Spleen (tissue), 7 donors: ENCODE results near the gene LMOD1.

Experiments used
- CTCF ChIP-seq, 11 experiments: fragments of 200-600 bp in 7 of 11; fragments of 450-650 bp in 4 of 11; sonication (generic) in 4 of 11; IDR thresholded peaks in 8 of 11; conservative IDR thresholded peaks in 3 of 11; 1 replicate in 7 of 11; 2 replicates in 4 of 11; pipeline versions ENCODE4 v1.4.0 to v1.8.0; 2016 to 2021; ENCODE audit warnings: antibody characterized with exemption in 11 of 11, inconsistent platforms in 4 of 11, mild to moderate bottlenecking in 1 of 11
- POLR2A ChIP-seq, 3 donors: fragments of 450-650 bp; IDR thresholded peaks; one replicate each; pipeline ENCODE4 v1.5.1; 2017; ENCODE audit warnings: antibody characterized with exemption in 3 of 3, mild to moderate bottlenecking in 1 of 3
- POLR2AphosphoS5 ChIP-seq, 3 donors: sonication (generic); formaldehyde crosslinking; IDR thresholded peaks; one replicate each; pipeline ENCODE4 v1.5.1; 2017; ENCODE audit warnings: antibody characterized with exemption in 3 of 3
- donor health status: DM: no; HTN: no; CAD: no; lungs with moderate emphysema.
- donor health status: DM: no; HTN: no; CAD: no.
- donor health status: DM: no; HTN: no; CAD: no.

- TF ChIP-seq CTCF (IDR thresholded peaks at IDR 0.05 in 8 of 11, conservative IDR thresholded peaks at IDR 0.05 in 3 of 11) (no peak), POLR2AphosphoS5 (IDR thresholded peaks at IDR 0.05) (no peak), POLR2A (IDR thresholded peaks at IDR 0.05) (no peak)
Measured at GRCh38 chr1:201947697-201948008, 1.3 kb upstream of the LMOD1 start.
